Measurements from ENCODE around the gene ROBO3.

ROBO3 gene

DNA sequence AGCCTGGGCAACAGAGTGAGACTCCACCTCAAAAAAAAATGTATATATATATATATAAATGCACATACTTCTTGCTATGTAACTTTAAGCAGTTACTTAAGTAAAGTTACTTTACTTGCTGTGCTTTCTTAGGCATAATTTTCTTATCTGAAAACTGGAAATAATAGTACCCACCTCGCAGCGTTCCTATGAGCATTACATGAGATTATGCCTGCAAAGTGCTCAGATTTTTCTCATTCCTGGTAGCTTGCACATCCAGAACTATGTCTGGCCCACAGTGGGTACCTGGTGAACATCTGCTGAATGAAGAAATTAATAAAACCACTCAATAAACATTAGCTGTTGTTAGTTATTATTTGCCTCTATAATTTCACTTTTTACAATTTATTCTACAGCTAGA is 6.1 kb upstream of the ROBO3 start:
- peaks cover 2% of the 10 kb centered on the region for H3K27me3 ChIP-seq (ENCODE audit: insufficient read depth, low read length, poor library complexity)

DNA sequence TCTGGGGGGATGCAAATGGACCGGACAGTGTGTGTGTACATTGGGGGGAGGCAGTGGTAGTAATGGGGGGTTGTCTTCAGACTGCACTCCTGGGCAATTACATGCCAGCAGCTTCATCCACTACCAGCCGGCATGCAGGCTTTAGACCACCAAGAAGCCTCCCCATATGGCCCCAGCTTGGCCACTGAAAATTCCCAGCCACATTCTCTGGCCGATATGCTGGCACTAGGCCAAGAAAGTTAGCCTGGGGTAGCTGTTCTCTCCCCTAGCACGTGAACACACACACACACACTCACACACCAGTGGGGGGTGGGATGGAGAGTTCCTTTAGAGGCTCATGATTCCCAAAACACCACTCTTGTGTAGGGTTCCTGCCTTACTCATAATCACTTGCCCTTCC is 3.6 kb upstream of the ROBO3 start:
- Histone ChIP-seq H3K36me3 (ENCODE audit: insufficient read depth, low read length) (no peaks in the 10 kb centered on the region), H3K4me1 (ENCODE audit: insufficient read depth, low read length) (no peaks in the 10 kb centered on the region), H3K9ac (ENCODE audit: low read depth, low read length) (no peak overlapping the region), H2AFZ (ENCODE audit: low read depth, low read length) (no peak overlapping the region), H3K27me3 (ENCODE audit: insufficient read depth, low read length, poor library complexity) (peaks cover 2% of the 10 kb centered on the region), H4K20me1 (ENCODE audit: insufficient read depth, low read length) (no peaks in the 10 kb centered on the region), H3K9me3 (ENCODE audit: insufficient read depth, low read length, severe bottlenecking) (no peaks in the 10 kb centered on the region), H3K79me2 (ENCODE audit: insufficient read depth, low read length) (no peaks in the 10 kb centered on the region), H3K27ac (ENCODE audit: low read length) (no peak overlapping the region), H3K4me2 (ENCODE audit: insufficient read depth, low read length) (no peak overlapping the region), H3K4me3 (ENCODE audit: low read depth in 1 of 2, low read length in 2 of 2) (no peak overlapping the region)
- no peak for DNase-seq
- TF ChIP-seq, protein P1, sequence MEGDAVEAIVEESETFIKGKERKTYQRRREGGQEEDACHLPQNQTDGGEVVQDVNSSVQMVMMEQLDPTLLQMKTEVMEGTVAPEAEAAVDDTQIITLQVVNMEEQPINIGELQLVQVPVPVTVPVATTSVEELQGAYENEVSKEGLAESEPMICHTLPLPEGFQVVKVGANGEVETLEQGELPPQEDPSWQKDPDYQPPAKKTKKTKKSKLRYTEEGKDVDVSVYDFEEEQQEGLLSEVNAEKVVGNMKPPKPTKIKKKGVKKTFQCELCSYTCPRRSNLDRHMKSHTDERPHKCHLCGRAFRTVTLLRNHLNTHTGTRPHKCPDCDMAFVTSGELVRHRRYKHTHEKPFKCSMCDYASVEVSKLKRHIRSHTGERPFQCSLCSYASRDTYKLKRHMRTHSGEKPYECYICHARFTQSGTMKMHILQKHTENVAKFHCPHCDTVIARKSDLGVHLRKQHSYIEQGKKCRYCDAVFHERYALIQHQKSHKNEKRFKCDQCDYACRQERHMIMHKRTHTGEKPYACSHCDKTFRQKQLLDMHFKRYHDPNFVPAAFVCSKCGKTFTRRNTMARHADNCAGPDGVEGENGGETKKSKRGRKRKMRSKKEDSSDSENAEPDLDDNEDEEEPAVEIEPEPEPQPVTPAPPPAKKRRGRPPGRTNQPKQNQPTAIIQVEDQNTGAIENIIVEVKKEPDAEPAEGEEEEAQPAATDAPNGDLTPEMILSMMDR (IDR thresholded peaks at IDR 0.05; ENCODE audit: borderline replicate concordance, extremely low read depth, low read length, poor library complexity, severe bottlenecking) = no peak
- no peak for TF ChIP-seq EZH2 (IDR thresholded peaks at IDR 0.05; ENCODE audit: borderline replicate concordance, low read depth, low read length, severe bottlenecking)
- no peak for ATAC-seq (ENCODE audit: insufficient read depth, low read depth)

More for the DNA sequence above, 6.1 kb upstream of the ROBO3 start:
- Histone ChIP-seq H4K20me1 (ENCODE audit: insufficient read depth, low read length) (no peaks in the 10 kb centered on the region), H3K4me1 (ENCODE audit: insufficient read depth, low read length) (no peaks in the 10 kb centered on the region), H3K36me3 (ENCODE audit: insufficient read depth, low read length) (no peaks in the 10 kb centered on the region), H3K4me2 (ENCODE audit: insufficient read depth, low read length) (no peak overlapping the region), H3K9ac (ENCODE audit: low read depth, low read length) (no peak overlapping the region), H3K27ac (ENCODE audit: low read length) (no peak overlapping the region), H3K9me3 (ENCODE audit: insufficient read depth, low read length, severe bottlenecking) (no peaks in the 10 kb centered on the region), H3K79me2 (ENCODE audit: insufficient read depth, low read length) (no peaks in the 10 kb centered on the region), H3K4me3 (ENCODE audit: low read depth in 1 of 2, low read length in 2 of 2) (no peak overlapping the region), H2AFZ (ENCODE audit: low read depth, low read length) (no peak overlapping the region)
- DNase-seq = no peak
- no peak for TF ChIP-seq EZH2 (IDR thresholded peaks at IDR 0.05; ENCODE audit: borderline replicate concordance, low read depth, low read length, severe bottlenecking)
- TF ChIP-seq, protein P1 (IDR thresholded peaks at IDR 0.05; ENCODE audit: borderline replicate concordance, extremely low read depth, low read length, poor library complexity, severe bottlenecking) = no peak
- ATAC-seq (ENCODE audit: insufficient read depth, low read depth) = no peak

DNA sequence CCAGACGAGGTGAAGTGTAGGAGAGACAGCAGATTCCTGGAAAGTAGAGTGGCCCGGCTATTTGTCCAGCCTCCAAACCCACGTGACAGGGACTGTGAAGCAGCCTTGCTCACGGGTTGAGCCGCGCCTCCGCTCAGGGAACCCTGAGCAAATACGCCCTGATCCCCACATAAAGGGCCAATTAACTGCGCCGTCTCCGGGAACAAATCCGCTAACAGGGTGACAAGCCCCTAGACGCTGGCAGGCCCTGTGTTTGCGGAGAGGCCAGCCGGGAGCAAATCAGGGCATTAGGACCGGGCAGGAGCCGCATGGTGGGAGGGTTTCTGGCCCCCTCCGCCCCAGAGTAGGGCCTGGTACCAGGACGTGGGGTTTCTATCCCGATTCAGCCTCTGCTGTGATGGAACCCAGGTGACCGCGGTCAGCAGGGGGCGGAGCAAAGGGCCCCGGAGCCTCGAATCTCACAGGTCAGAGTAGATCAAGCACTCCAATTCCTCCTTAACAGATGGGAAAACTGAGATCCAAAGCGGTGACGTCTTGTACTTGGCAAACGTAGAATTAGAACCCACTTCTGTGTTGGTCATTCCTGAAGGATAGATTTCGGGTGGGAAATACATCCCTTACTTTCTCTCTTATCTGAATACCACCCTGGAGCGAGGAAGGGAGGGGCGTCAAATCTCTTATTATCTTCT is 2.0 kb upstream of the ROBO3 start:
- Histone ChIP-seq H3K79me2 (ENCODE audit: insufficient read depth, low read length) (no peaks in the 10 kb centered on the region), H3K27me3 (ENCODE audit: insufficient read depth, low read length, poor library complexity) (peaks cover 2% of the 10 kb centered on the region), H3K36me3 (ENCODE audit: insufficient read depth, low read length) (no peaks in the 10 kb centered on the region), H4K20me1 (ENCODE audit: insufficient read depth, low read length) (no peaks in the 10 kb centered on the region), H3K4me1 (ENCODE audit: insufficient read depth, low read length) (no peaks in the 10 kb centered on the region), H3K9ac (ENCODE audit: low read depth, low read length) (no peak overlapping the region), H3K4me3 (ENCODE audit: low read depth in 1 of 2, low read length in 2 of 2) (no peak overlapping the region), H2AFZ (ENCODE audit: low read depth, low read length) (no peak overlapping the region), H3K27ac (ENCODE audit: low read length) (no peak overlapping the region), H3K9me3 (ENCODE audit: insufficient read depth, low read length, severe bottlenecking) (no peaks in the 10 kb centered on the region), H3K4me2 (ENCODE audit: insufficient read depth, low read length) (no peak overlapping the region)
- TF ChIP-seq, protein P1 (IDR thresholded peaks at IDR 0.05; ENCODE audit: borderline replicate concordance, extremely low read depth, low read length, poor library complexity, severe bottlenecking) = no peak
- TF ChIP-seq EZH2 (IDR thresholded peaks at IDR 0.05; ENCODE audit: borderline replicate concordance, low read depth, low read length, severe bottlenecking) = no peak
- ATAC-seq (ENCODE audit: insufficient read depth, low read depth) (no peak), DNase-seq (no peak)

All from DND-41 (cell line).